ENCODE results near the gene XDH.

- no peak for TF ChIP-seq POLR2A (IDR thresholded peaks at IDR 0.05)
- TF ChIP-seq, protein P1, sequence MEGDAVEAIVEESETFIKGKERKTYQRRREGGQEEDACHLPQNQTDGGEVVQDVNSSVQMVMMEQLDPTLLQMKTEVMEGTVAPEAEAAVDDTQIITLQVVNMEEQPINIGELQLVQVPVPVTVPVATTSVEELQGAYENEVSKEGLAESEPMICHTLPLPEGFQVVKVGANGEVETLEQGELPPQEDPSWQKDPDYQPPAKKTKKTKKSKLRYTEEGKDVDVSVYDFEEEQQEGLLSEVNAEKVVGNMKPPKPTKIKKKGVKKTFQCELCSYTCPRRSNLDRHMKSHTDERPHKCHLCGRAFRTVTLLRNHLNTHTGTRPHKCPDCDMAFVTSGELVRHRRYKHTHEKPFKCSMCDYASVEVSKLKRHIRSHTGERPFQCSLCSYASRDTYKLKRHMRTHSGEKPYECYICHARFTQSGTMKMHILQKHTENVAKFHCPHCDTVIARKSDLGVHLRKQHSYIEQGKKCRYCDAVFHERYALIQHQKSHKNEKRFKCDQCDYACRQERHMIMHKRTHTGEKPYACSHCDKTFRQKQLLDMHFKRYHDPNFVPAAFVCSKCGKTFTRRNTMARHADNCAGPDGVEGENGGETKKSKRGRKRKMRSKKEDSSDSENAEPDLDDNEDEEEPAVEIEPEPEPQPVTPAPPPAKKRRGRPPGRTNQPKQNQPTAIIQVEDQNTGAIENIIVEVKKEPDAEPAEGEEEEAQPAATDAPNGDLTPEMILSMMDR (IDR thresholded peaks at IDR 0.05) = no peak
- TF ChIP-seq POLR2AphosphoS5 (IDR thresholded peaks at IDR 0.05) = no peak
Measured at GRCh38 chr2:31286961-31287550, 127.5 kb downstream of the XDH start.
